ENCODE measurements around the gene FOXRED2.

- TF ChIP-seq CTCF (conservative IDR thresholded peaks at IDR 0.05; ENCODE audit: low read depth, low read length), result no peak
- no peak for TF ChIP-seq EZH2 (IDR thresholded peaks at IDR 0.05; ENCODE audit: borderline replicate concordance, low read depth, low read length, poor library complexity, severe bottlenecking)
Observed at GRCh38 chr22:36440429-36441002, 66.3 kb downstream of the FOXRED2 start.
